ENCODE measurements around the gene KANK3.

DNA sequence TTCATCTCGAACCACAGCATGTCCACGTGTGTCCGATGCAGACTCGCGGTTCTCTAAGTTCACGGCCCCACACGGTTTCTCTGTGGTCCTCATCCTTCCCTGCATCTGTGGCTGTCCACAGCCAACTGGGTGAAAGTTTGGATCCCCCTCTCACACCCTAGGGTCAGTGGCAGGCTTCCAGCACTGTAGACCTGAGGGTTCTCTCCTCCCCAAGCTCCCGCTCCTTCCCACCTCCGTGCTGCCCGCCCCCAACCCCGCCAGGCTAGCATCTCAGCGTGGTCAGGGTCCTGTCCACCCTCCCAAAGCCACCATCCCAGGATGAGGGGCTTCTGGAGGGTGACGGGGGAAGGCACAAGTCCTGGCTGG lies 23.9 kb upstream of the KANK3 start:
- TF ChIP-seq, protein P1, sequence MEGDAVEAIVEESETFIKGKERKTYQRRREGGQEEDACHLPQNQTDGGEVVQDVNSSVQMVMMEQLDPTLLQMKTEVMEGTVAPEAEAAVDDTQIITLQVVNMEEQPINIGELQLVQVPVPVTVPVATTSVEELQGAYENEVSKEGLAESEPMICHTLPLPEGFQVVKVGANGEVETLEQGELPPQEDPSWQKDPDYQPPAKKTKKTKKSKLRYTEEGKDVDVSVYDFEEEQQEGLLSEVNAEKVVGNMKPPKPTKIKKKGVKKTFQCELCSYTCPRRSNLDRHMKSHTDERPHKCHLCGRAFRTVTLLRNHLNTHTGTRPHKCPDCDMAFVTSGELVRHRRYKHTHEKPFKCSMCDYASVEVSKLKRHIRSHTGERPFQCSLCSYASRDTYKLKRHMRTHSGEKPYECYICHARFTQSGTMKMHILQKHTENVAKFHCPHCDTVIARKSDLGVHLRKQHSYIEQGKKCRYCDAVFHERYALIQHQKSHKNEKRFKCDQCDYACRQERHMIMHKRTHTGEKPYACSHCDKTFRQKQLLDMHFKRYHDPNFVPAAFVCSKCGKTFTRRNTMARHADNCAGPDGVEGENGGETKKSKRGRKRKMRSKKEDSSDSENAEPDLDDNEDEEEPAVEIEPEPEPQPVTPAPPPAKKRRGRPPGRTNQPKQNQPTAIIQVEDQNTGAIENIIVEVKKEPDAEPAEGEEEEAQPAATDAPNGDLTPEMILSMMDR (IDR thresholded peaks at IDR 0.05): no peak
- TF ChIP-seq MYC (IDR thresholded peaks at IDR 0.05; ENCODE audit: borderline replicate concordance, low read length) (no peak), ZSCAN20 (CRISPR knock-in tag; IDR thresholded peaks at IDR 0.05) (no peak), NPAS2 (CRISPR knock-in tag; IDR thresholded peaks at IDR 0.05; ENCODE audit: borderline replicate concordance) (no peak), POLR2A (IDR thresholded peaks at IDR 0.05; ENCODE audit: low read length) (no peak), BHLHE40 (IDR thresholded peaks at IDR 0.05; ENCODE audit: low read depth, low read length) (no peak), RAD21 (conservative IDR thresholded peaks at IDR 0.05 in 1 of 2, IDR thresholded peaks at IDR 0.05 in 1 of 2) (no peak), GATA3 (IDR thresholded peaks at IDR 0.05; ENCODE audit: borderline replicate concordance) (no peak), CBX8 (IDR thresholded peaks at IDR 0.05) (no peak), JUNB (IDR thresholded peaks at IDR 0.05) (no peak)
- TF ChIP-seq, protein P2, sequence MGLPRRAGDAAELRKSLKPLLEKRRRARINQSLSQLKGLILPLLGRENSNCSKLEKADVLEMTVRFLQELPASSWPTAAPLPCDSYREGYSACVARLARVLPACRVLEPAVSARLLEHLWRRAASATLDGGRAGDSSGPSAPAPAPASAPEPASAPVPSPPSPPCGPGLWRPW (IDR thresholded peaks at IDR 0.05): no peak
